ENCODE data around the gene KAZN. TPM values are rescaled to one million over a fixed set of nuclear protein-coding genes. Genes with fewer than 3 reads are reported as not detected.

KAZN gene
- total RNA-seq, 1 donor from 2014 or later = 3.7 TPM

DNA sequence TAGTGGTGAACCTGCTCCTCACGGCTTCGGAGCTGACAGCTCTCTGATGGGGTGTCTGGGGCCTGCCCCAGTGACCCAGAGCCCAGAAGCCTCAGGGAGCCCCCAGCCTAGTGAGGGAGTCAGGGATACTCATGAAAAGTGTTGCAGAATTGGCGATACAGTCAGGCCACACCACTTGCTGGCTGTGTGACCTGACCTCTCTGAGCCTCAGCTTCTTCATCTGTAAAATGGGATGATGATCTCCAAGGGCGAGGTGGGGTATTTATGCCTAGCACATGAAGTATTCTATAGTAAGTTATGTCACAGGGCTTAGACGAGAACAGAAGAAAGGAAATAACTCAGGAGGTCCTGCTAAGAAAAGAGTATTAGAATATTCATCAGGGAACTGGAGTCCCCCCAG is 556.7 kb downstream of the KAZN start:
- intact Hi-C loops (cut with DNase I) = loop anchor here (10.0 kb wide), 1 partner anchor 150 kb away; no protein-coding TSS in a partner anchor
- DNase-seq (no peak), ATAC-seq (ENCODE audit: poor library complexity) (no peak)

GRCh38 chr1:15155888-15156741 is 557.6 kb downstream of the KAZN start:
- ATAC-seq (ENCODE audit: poor library complexity) = no peak
- DNase-seq = no peak
- intact Hi-C loops (cut with DNase I) = loop anchor here (10.0 kb wide), 1 partner anchor 149 kb away; no protein-coding TSS in a partner anchor

- intact Hi-C loops (cut with DNase I) = loop anchor here (10.0 kb wide), 1 partner anchor 148 kb away; no protein-coding TSS in a partner anchor
- DNase-seq = no peak
- no peak for ATAC-seq (ENCODE audit: poor library complexity)
Measured at GRCh38 chr1:15156807-15157380, 558.4 kb downstream of the KAZN start.

DNA sequence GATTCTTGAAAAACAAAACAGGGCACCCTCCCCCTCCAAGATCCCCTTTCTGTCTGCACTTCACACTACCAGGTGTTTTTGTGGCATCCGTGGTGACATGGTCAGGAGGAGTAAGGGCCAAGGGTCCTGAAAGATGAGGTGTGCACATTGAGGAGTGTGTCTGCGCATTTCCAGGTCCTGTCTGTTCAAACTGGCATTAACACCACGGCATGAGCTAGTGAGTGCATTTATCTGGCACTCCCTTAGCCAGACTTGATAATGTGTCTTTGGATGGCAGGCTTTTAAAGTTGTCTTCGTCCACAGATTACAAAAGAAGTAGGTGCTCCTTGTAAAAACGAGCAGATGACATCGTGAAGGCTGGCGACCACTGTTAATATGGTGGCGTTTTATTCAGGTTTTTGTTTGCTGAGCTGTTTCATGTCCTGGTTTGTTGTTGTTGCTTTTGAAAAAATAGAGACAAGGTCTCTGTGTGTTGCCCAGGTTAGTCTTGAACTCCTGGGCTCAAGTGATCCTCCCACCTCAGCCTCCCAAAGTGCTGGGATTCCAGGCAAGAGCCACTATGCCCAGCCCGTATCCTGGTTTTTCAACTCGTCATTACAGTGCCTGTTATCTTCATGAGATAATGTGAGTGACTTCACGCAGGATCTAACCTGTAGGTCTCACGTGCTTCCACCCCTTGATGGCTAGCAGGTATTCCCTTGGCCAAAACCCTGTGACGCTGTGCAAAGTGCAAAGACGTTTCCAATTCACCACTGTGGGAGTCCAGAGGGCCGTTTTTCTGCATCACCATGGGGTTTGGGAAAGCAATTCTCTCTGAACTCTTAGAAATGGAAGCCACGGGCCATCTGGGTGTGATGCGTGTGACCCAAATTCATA is 559.3 kb downstream of the KAZN start:
- DNase-seq = no peak
- intact Hi-C loops (cut with DNase I) = loop anchor here (10.0 kb wide), 1 partner anchor 147 kb away; no protein-coding TSS in a partner anchor
- no peak for ATAC-seq (ENCODE audit: poor library complexity)

GRCh38 chr1:15158506-15159165 is 560.2 kb downstream of the KAZN start:
- intact Hi-C loops (cut with DNase I) = loop anchor here (10.0 kb wide), 1 partner anchor 146 kb away; no protein-coding TSS in a partner anchor
- no peak for ATAC-seq (ENCODE audit: poor library complexity)
- no peak for DNase-seq

DNA sequence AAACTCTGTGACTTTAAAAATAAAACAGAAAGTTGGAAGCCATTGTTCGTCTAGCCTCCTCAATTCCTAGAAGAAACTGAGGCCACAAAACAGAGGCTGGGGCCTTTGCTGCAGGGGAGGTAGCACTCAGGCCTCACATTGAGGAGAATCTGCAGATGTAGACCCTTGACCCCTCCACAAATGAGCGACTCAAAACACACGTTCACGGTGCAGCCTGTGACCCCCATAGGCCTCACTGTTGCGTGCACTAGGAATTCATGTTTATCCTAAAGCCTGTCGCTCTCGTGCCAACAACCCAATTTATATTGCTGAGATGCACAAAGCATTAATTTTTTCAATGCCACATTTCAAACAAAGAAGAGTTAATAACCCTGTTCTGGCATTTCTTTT is 560.7 kb downstream of the KAZN start:
- ATAC-seq (ENCODE audit: poor library complexity) = no peak
- intact Hi-C loops (cut with DNase I) = loop anchor here (10.0 kb wide), 1 partner anchor 146 kb away; no protein-coding TSS in a partner anchor
- DNase-seq = no peak

DNA sequence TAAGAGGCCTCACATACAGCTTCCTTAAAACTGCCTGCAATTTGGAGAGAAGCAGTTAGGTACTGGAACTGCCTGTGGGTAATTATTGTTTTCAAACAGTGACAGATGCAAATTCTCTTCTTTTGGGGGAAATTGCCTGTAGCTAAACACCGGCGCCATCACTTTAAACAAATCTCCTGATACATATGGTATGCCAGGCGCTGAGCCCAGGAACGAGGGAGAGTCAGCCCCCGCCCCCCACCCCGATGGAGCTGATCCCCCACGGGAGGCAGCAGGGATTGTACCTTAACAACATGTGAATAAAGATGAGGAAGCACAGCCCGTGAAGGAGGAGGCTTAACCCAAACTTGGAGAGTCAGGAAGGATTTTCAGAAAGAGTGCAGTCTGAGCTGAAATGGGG is 562.1 kb downstream of the KAZN start:
- ATAC-seq (ENCODE audit: poor library complexity) (no peak), DNase-seq (no peak)
- intact Hi-C loops (cut with DNase I) = no loop called here

DNA sequence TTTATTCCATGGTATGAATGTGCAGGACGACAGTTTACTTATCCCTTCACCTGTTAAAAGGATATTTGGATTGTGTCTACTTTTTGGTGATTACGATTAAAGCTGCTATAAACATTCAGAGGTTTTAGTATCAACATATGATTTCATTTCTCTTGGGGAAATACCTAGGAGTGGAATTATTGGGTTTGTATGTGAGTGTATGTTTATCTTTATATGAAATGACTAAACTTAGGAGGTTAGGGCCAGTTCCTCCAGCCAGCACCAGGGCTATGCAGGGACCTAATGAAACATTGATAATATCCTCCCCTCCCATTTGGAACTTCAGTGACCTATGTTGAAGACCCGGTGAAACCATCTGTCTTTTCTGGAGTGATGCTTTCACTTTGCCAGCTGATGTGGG is 568.9 kb downstream of the KAZN start:
- ATAC-seq (ENCODE audit: poor library complexity) = no peak
- DNase-seq = no peak
- intact Hi-C loops (cut with DNase I) = no loop called here
